ENCODE data around the gene RAB11FIP4. TPM values are rescaled to one million over a fixed set of nuclear protein-coding genes. Genes with fewer than 3 reads are reported as not detected.

RAB11FIP4 gene
- total and polyA plus RNA-seq, 10 of the 15 experiments (the other 5 are each of a cell fraction or from before 2014, with no cell fraction given), result 1.4 to 27.0 (median 17.6) TPM

DNA sequence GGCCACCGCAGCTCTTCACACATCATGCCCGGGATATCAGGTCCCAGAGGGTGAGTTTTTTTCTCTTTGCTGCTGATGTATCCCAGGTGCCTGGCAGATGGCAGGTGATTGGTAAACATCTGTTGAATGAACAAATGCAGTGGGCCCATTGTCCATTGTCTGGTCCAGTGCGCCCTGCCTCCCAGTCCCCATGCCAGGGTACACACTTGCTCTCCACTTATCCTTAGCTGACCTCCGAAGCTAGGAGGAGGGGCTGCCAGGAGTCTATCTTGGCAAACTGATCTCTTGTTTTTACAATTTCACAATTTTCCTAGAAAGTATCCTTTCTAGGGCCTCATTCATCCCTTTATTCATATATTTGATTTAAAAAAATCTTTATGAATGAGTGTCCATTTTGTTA, 196.0 kb downstream of the RAB11FIP4 start:
- Histone ChIP-seq H3K9me3 (replicated peaks; ENCODE audit: control insufficient read depth, insufficient read depth, low read length) (no peaks in the 10 kb centered on the region), H2AFZ (ENCODE audit: control insufficient read depth, low read depth, low read length) (no peak overlapping the region), H3K27me3 (replicated peaks in 1 of 2; ENCODE audit: control insufficient read depth in 2 of 2, insufficient read depth in 2 of 2, low read length in 1 of 2) (no peaks in the 10 kb centered on the region), H3K9ac (ENCODE audit: control insufficient read depth, insufficient read depth, low read length) (no peak overlapping the region), H3K27ac (ENCODE audit: control insufficient read depth, insufficient read depth) (no peak overlapping the region), H4K20me1 (ENCODE audit: control insufficient read depth, insufficient read depth) (no peaks in the 10 kb centered on the region), H3K79me2 (ENCODE audit: control insufficient read depth, insufficient read depth, low read length) (no peaks in the 10 kb centered on the region), H3K4me2 (ENCODE audit: control insufficient read depth, insufficient read depth) (no peak overlapping the region), H3K4me1 (ENCODE audit: control insufficient read depth, insufficient read depth, low read length) (peaks cover 2% of the 10 kb centered on the region), H3K4me3 (no peak overlapping the region), H3K36me3 (ENCODE audit: control insufficient read depth in 2 of 2, insufficient read depth in 2 of 2, low read length in 1 of 2) (no peaks in the 10 kb centered on the region)
- BruUV-seq (replicated peaks), result no TSS peak
- intact Hi-C loops (cut with micrococcal nuclease; ENCODE audit: unreplicated experiment) (no loop called here), in situ Hi-C loops (cut with MboI) (no loop called here)
- CTCF ChIA-PET, result interaction anchor here (1.2 kb wide), 1 partner anchor 255 kb away, joined by 3 read pairs; no protein-coding TSS in a partner anchor
- ATAC-seq (no peak), FAIRE-seq (no peak), DNase-seq (ENCODE audit: low read depth, low spot score) (no peak)
- SMC1A ChIA-PET (ENCODE audit: uncharacterized antibody, unreplicated experiment), result no interaction called here
- TF ChIP-seq DPF2 (IDR thresholded peaks at IDR 0.05), result no peak
- TF ChIP-seq, protein P1, sequence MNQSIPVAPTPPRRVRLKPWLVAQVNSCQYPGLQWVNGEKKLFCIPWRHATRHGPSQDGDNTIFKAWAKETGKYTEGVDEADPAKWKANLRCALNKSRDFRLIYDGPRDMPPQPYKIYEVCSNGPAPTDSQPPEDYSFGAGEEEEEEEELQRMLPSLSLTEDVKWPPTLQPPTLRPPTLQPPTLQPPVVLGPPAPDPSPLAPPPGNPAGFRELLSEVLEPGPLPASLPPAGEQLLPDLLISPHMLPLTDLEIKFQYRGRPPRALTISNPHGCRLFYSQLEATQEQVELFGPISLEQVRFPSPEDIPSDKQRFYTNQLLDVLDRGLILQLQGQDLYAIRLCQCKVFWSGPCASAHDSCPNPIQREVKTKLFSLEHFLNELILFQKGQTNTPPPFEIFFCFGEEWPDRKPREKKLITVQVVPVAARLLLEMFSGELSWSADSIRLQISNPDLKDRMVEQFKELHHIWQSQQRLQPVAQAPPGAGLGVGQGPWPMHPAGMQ (IDR thresholded peaks at IDR 0.05; ENCODE audit: borderline replicate concordance), result no peak
- RAD21 ChIA-PET (ENCODE audit: unreplicated experiment), result no interaction called here
- POLR2A ChIA-PET, result no interaction called here
- WGBS (ENCODE audit: insufficient coverage, insufficient replicate concordance, low lambda C conversion rate, missing lambda C conversion rate), result 14% methylated on average over 4 of the region's 4 CpGs

MicroRNA genes within 50 kb of the gene (microRNA counts, 767-probe panel; counts per million panel counts)
- 55.3 counts per million for microRNA hsa-miR-193a-3p
- microRNA hsa-miR-193a-5p, result 55.3 counts per million

Small RNAs within 50 kb of the gene (microRNA-seq; reads per million reads assigned to microRNA genes)
- 9.6 reads per million, percentile 43 among the genes with 10 or more reads in this experiment for gene MIR193A
- gene MIR365B, result not detected
- gene MIR4725, result not detected

Small RNAs within 50 kb of the gene (small RNA-seq; reads per million reads assigned to genes)
- gene MIR193A, result 0.43 reads per million, percentile 5 among the genes with 10 or more reads in this experiment
- gene MIR4725, result not detected
- gene RN7SL45P, result not detected
- gene RN7SL79P, result not detected
- gene RNU6ATAC7P, result not detected

Other genes with a start within 250 kb of the RAB11FIP4 start
- gene OMG, start 94.4 kb upstream of the RAB11FIP4 start, total RNA-seq (2014; rRNA removed), result 0.23 and 0.27 TPM in 2 replicates
- 0.09 TPM in 2 replicates for gene OMG, start 94.4 kb upstream of the RAB11FIP4 start, total RNA-seq (2014; rRNA removed; fragmentation: Illumina TruSeq; extraction: Trizol)
- gene OMG, start 94.4 kb upstream of the RAB11FIP4 start, total RNA-seq (2021), result 0.18 TPM in 1 of 2 replicates, not detected in the other
- gene OMG, start 94.4 kb upstream of the RAB11FIP4 start, polyA plus RNA-seq (2011; rRNA removed), result 0.30 and 0.40 TPM in 2 replicates
- gene OMG, start 94.4 kb upstream of the RAB11FIP4 start, polyA plus RNA-seq (2014; fragmentation: Illumina TruSeq; extraction: Trizol), result 0.17 and 0.37 TPM in 2 replicates
- gene OMG, start 94.4 kb upstream of the RAB11FIP4 start, polyA plus RNA-seq (2014; fragmentation: Nextera tagmentation; extraction: Ambion mirVana), result under 1 TPM; 0.20 to 0.53 TPM
- 0.14 and 0.37 TPM in 2 replicates for gene OMG, start 94.4 kb upstream of the RAB11FIP4 start, polyA plus RNA-seq (2014; rRNA removed)
- under 1 TPM; 0.55 to 0.96 TPM for gene OMG, start 94.4 kb upstream of the RAB11FIP4 start, polyA plus RNA-seq (2016; fragmentation: Nextera tagmentation; extraction: Ambion mirVana)
- gene EVI2B, start 77.6 kb upstream of the RAB11FIP4 start, total RNA-seq (2014; rRNA removed), result 35.9 and 38.8 TPM in 2 replicates
- 65.3 and 67.2 TPM in 2 replicates for gene EVI2B, start 77.6 kb upstream of the RAB11FIP4 start, total RNA-seq (2014; rRNA removed; fragmentation: Illumina TruSeq; extraction: Trizol)
- gene EVI2B, start 77.6 kb upstream of the RAB11FIP4 start, total RNA-seq (2021), result 51.0 and 52.7 TPM in 2 replicates
- gene EVI2B, start 77.6 kb upstream of the RAB11FIP4 start, polyA plus RNA-seq (2011; rRNA removed), result 124 and 173 TPM in 2 replicates
- gene EVI2B, start 77.6 kb upstream of the RAB11FIP4 start, polyA plus RNA-seq (2014; fragmentation: Illumina TruSeq; extraction: Trizol), result 195 and 268 TPM in 2 replicates
- gene EVI2B, start 77.6 kb upstream of the RAB11FIP4 start, polyA plus RNA-seq (2014; fragmentation: Nextera tagmentation; extraction: Ambion mirVana), result 10 to 100 TPM; 49.2 to 64.4 TPM
- 44.8 and 51.3 TPM in 2 replicates for gene EVI2B, start 77.6 kb upstream of the RAB11FIP4 start, polyA plus RNA-seq (2014; rRNA removed)
- 10 to 100 TPM; 26.2 to 32.0 TPM for gene EVI2B, start 77.6 kb upstream of the RAB11FIP4 start, polyA plus RNA-seq (2016; fragmentation: Nextera tagmentation; extraction: Ambion mirVana)
- gene EVI2A, start 70.1 kb upstream of the RAB11FIP4 start, total RNA-seq (2014; rRNA removed), result 29.5 and 40.9 TPM in 2 replicates
- 50.3 and 51.2 TPM in 2 replicates for gene EVI2A, start 70.1 kb upstream of the RAB11FIP4 start, total RNA-seq (2014; rRNA removed; fragmentation: Illumina TruSeq; extraction: Trizol)
- 21.4 and 22.9 TPM in 2 replicates for gene EVI2A, start 70.1 kb upstream of the RAB11FIP4 start, total RNA-seq (2021)
- gene EVI2A, start 70.1 kb upstream of the RAB11FIP4 start, polyA plus RNA-seq (2011; rRNA removed), result 4.6 and 10.6 TPM in 2 replicates
- gene EVI2A, start 70.1 kb upstream of the RAB11FIP4 start, polyA plus RNA-seq (2014; fragmentation: Illumina TruSeq; extraction: Trizol), result 41.3 and 62.5 TPM in 2 replicates
- gene EVI2A, start 70.1 kb upstream of the RAB11FIP4 start, polyA plus RNA-seq (2014; fragmentation: Nextera tagmentation; extraction: Ambion mirVana), result 10 to 100 TPM; 54.5 to 78.3 TPM
- 17.8 and 21.9 TPM in 2 replicates for gene EVI2A, start 70.1 kb upstream of the RAB11FIP4 start, polyA plus RNA-seq (2014; rRNA removed)
- 10 to 100 TPM; 15.1 to 15.5 TPM for gene EVI2A, start 70.1 kb upstream of the RAB11FIP4 start, polyA plus RNA-seq (2016; fragmentation: Nextera tagmentation; extraction: Ambion mirVana)